HepG2 (cell line): Measurements from ENCODE around the gene DDX28. TPM values are rescaled to one million over a fixed set of nuclear protein-coding genes. Genes with fewer than 3 reads are reported as not detected.

Experiments used
- ATAC-seq: fragments of 200-7000 bp; cut with Tn5 transposase; 3 replicates; pipeline ENCODE4 v1.9.1; 2020; ENCODE audit warnings: mild to moderate bottlenecking, moderate library complexity
- BruUV-seq: library from RNA; stranded (reverse); fragments of 400-500 nt; replicated peaks from 2 replicates; lab custom pipeline; 2021; lab: Mats Ljungman, UMichigan
- CTCF ChIA-PET: fragments of 300-600 bp; formaldehyde crosslinking; extraction: SDS; loops from one replicate; lab custom pipeline; 2021; ENCODE audit warnings: low total read pairs, inconsistent platforms, low intra/inter-chr PET ratio; lab: Yijun Ruan, JAX
- POLR2A ChIA-PET: fragments of 350-600 bp; sonication (Branson Sonifier 250); formaldehyde crosslinking; loops from one replicate; lab custom pipeline; 2020; ENCODE audit warnings: antibody characterized with exemption, inconsistent platforms; lab: Yijun Ruan, JAX
- DNase-seq: peaks from one replicate; pipeline ENCODE4 v3.0.0-alpha.2; 2015; ENCODE audit warnings: low spot score
- FAIRE-seq: peaks from 3 replicates; lab custom pipeline; 2011; peaks lifted over from hg19 to GRCh38; lab: Jason Lieb, UNC
- H2AFZ ChIP-seq: one replicate; pipeline ENCODE4 v1.6.1; 2011; ENCODE audit warnings: low read length, inconsistent platforms
- H3K27ac ChIP-seq: fragments of 300-600 bp; 3 replicates; pipeline ENCODE4 v1.8.0; 2011; ENCODE audit warnings: mixed run types, mild to moderate bottlenecking, mixed read lengths, low read length, inconsistent platforms; ENCODE audit not compliant: insufficient read depth; ENCODE audit errors: extremely low read length
- H3K27me3 ChIP-seq, 2 experiments: fragments of 200-600 bp in 1 of 2; 2 replicates in 1 of 2; 3 replicates in 1 of 2; pipeline versions ENCODE4 v1.6.0 to v1.8.0; 2011; ENCODE audit warnings: low read length in 2 of 2, mild to moderate bottlenecking in 2 of 2, moderate library complexity in 2 of 2, inconsistent platforms in 1 of 2; ENCODE audit not compliant: insufficient read depth in 2 of 2, control insufficient read depth in 1 of 2
- H3K36me3 ChIP-seq, 2 experiments: fragments of 200-600 bp in 1 of 2; replicated peaks in 1 of 2; 2 replicates in 1 of 2; 3 replicates in 1 of 2; pipeline versions ENCODE4 v1.5.1 to v1.8.0; 2011; ENCODE audit warnings: low read length in 2 of 2, inconsistent platforms in 1 of 2; ENCODE audit not compliant: insufficient read depth in 2 of 2, control insufficient read depth in 1 of 2
- H3K4me1 ChIP-seq: 2 replicates; pipeline ENCODE4 v1.5.1; 2012; ENCODE audit warnings: low read length, inconsistent platforms; ENCODE audit not compliant: insufficient read depth
- H3K4me2 ChIP-seq: 2 replicates; pipeline ENCODE4 v1.6.0; 2011; ENCODE audit warnings: low read depth, low read length, inconsistent platforms
- H3K4me3 ChIP-seq, 3 experiments: fragments of 200-600 bp in 1 of 3; sonication (generic), shearing (Covaris generic) in 1 of 3; replicated peaks in 1 of 3; 2 replicates each; pipeline ENCODE4 v1.5.1; 2011 to 2016; ENCODE audit warnings: low read length in 3 of 3, inconsistent platforms in 2 of 3, low read depth in 2 of 3, mild to moderate bottlenecking in 2 of 3, control low read depth in 1 of 3, mixed read lengths in 1 of 3; ENCODE audit not compliant: insufficient read depth in 1 of 3
- H3K79me2 ChIP-seq: one replicate; pipeline ENCODE4 v1.6.1; 2011; ENCODE audit warnings: low read length, inconsistent platforms; ENCODE audit not compliant: insufficient read depth
- H3K9ac ChIP-seq: 2 replicates; pipeline ENCODE4 v1.6.0; 2011; ENCODE audit warnings: mild to moderate bottlenecking, low read depth, low read length, inconsistent platforms; ENCODE audit not compliant: insufficient read depth
- H3K9me3 ChIP-seq: 2 replicates; pipeline ENCODE4 v1.5.1; 2012; ENCODE audit warnings: mild to moderate bottlenecking, low read length
- H4K20me1 ChIP-seq: 2 replicates; pipeline ENCODE4 v1.6.0; 2011; ENCODE audit warnings: inconsistent platforms, mild to moderate bottlenecking, low read length, moderate library complexity; ENCODE audit not compliant: insufficient read depth
- AKAP8 ChIP-seq: sonication (generic); formaldehyde crosslinking; IDR thresholded peaks from 2 replicates; pipeline ENCODE4 v1.5.1; 2020; ENCODE audit warnings: mild to moderate bottlenecking, missing genetic modification reagents
- BCL6 ChIP-seq: IDR thresholded peaks from 2 replicates; pipeline ENCODE4 v1.6.1; 2016; ENCODE audit warnings: missing genetic modification reagents, missing compliant biosample characterization
- ELF4 ChIP-seq: sonication (generic); formaldehyde crosslinking; IDR thresholded peaks from 2 replicates; pipeline ENCODE4 v1.5.0; 2020; ENCODE audit warnings: missing genetic modification reagents, mild to moderate bottlenecking, moderate library complexity, borderline replicate concordance
- FOXA3 ChIP-seq: IDR thresholded peaks from 2 replicates; pipeline ENCODE4 v1.6.1; 2016; ENCODE audit warnings: missing genetic modification reagents, missing compliant biosample characterization
- GATA4 ChIP-seq: sonication (generic); IDR thresholded peaks from 2 replicates; pipeline ENCODE4 v1.6.1; 2016; ENCODE audit warnings: antibody characterized with exemption, low read depth, borderline replicate concordance
- JDP2 ChIP-seq: sonication (generic); formaldehyde crosslinking; IDR thresholded peaks from 2 replicates; pipeline ENCODE4 v1.8.1; 2022; ENCODE audit warnings: missing genetic modification reagents, borderline replicate concordance
- MBNL3 ChIP-seq: fragments of 250-450 bp; sonication (Bioruptor Pico); conservative IDR thresholded peaks from 2 replicates; pipeline ENCODE4 v1.8.0; 2022; ENCODE audit warnings: mild to moderate bottlenecking, inconsistent platforms
- MTF2 ChIP-seq: sonication (generic); formaldehyde crosslinking; IDR thresholded peaks from 2 replicates; pipeline ENCODE4 v1.5.0; 2020; ENCODE audit warnings: missing genetic modification reagents, borderline replicate concordance
- MYNN ChIP-seq: sonication (generic); formaldehyde crosslinking; IDR thresholded peaks from 2 replicates; pipeline ENCODE4 v1.4.0; 2020; ENCODE audit warnings: mild to moderate bottlenecking, low read depth, missing genetic modification reagents
- NR1H2 ChIP-seq: sonication (generic); formaldehyde crosslinking; IDR thresholded peaks from 2 replicates; pipeline ENCODE4 v1.8.1; 2022; ENCODE audit warnings: low read depth, missing genetic modification reagents, borderline replicate concordance
- PPARG ChIP-seq: conservative IDR thresholded peaks from 2 replicates; pipeline ENCODE4 v1.6.1; 2016; ENCODE audit warnings: missing biosample characterization, missing genetic modification reagents
- SMC3 ChIP-seq: IDR thresholded peaks from 2 replicates; pipeline ENCODE4 v1.6.1; 2011; ENCODE audit warnings: low read length, improper control_type of control experiment
- SRF ChIP-seq: IDR thresholded peaks from 2 replicates; pipeline ENCODE4 v1.6.1; 2011; ENCODE audit warnings: mild to moderate bottlenecking, low read depth, low read length, moderate library complexity
- SRSF4 ChIP-seq: fragments of 200-400 bp; formaldehyde crosslinking; IDR thresholded peaks from one replicate; pipeline ENCODE4 v1.6.1; 2018; ENCODE audit warnings: mild to moderate bottlenecking, low read depth, low read length, moderate library complexity; ENCODE audit not compliant: poor library complexity, severe bottlenecking
- ZNF432 ChIP-seq: sonication (generic); formaldehyde crosslinking; IDR thresholded peaks from 2 replicates; pipeline ENCODE4 v1.5.0; 2020; ENCODE audit warnings: missing genetic modification reagents, mild to moderate bottlenecking, borderline replicate concordance
- ZNF615 ChIP-seq: sonication (generic); formaldehyde crosslinking; IDR thresholded peaks from 2 replicates; pipeline ENCODE4 v1.5.0; 2020; ENCODE audit warnings: mild to moderate bottlenecking, missing genetic modification reagents, borderline replicate concordance
- ZNF775 ChIP-seq: sonication (generic); formaldehyde crosslinking; IDR thresholded peaks from 2 replicates; pipeline ENCODE4 v1.4.0; 2020; ENCODE audit warnings: missing genetic modification reagents, mild to moderate bottlenecking, moderate library complexity, borderline replicate concordance
- ZNF790 ChIP-seq: sonication (generic); formaldehyde crosslinking; IDR thresholded peaks from 2 replicates; pipeline ENCODE4 v1.8.0; 2022; ENCODE audit warnings: missing genetic modification reagents, mild to moderate bottlenecking, borderline replicate concordance
- WGBS: methylation state at CpG from one replicate; pipeline ENCODE4 v1.1.6; 2017; ENCODE audit warnings: low lambda C conversion rate; 5-methylcytosine and 5-hydroxymethylcytosine counted together
- in situ Hi-C: cut with HindIII; loops from 2 replicates; pipeline ENCODE4 v1.10.0; 2017; ENCODE audit warnings: low pct_unique_long_range_greater_than_20kb; ENCODE audit not compliant: extremely low pct_ligation_motif_present
- intact Hi-C: fragments of 100-400 bp; cut with micrococcal nuclease; formaldehyde crosslinking; loops from one replicate; pipeline ENCODE4 v1.10.0; 2022; ENCODE audit not compliant: unreplicated experiment
- polyA plus RNA-seq, 8 experiments: library from polyadenylated mRNA; depleted of rRNA in 3 of 8; stranded (reverse) in 7 of 8; unstranded in 1 of 8; fragments of >200 nt; fragmentation: Illumina TruSeq in 4 of 8; extraction: Trizol in 4 of 8; gene quantifications; 2 replicates each; pipeline versions ENCODE4 v1.2.1 to v1.2.3, GENCODE V29; 2011 to 2016; ENCODE audit warnings: low read depth in 4 of 8, missing spikeins in 1 of 8, mixed read lengths in 1 of 8; ENCODE audit not compliant: insufficient read depth in 1 of 8
- total RNA-seq, 5 experiments: library from RNA; depleted of rRNA; stranded (reverse); fragments of >200 nt; fragmentation: Illumina TruSeq; extraction: Trizol; gene quantifications; 2 replicates each; pipeline ENCODE4 v1.2.3, GENCODE V29; 2016; ENCODE audit warnings: low read depth in 1 of 5
- TF ChIP-seq, protein P1 (sequence below): sonication (generic); formaldehyde crosslinking; IDR thresholded peaks from 2 replicates; pipeline ENCODE4 v1.4.0; 2020; ENCODE audit warnings: mild to moderate bottlenecking, missing genetic modification reagents
- TF ChIP-seq, protein P2 (sequence below): sonication (generic); formaldehyde crosslinking; IDR thresholded peaks from 2 replicates; pipeline ENCODE4 v1.5.1; 2020; ENCODE audit warnings: missing genetic modification reagents, mild to moderate bottlenecking, borderline replicate concordance
- TF ChIP-seq, protein P3 (sequence below): sonication (generic); formaldehyde crosslinking; IDR thresholded peaks from 2 replicates; pipeline ENCODE4 v1.8.1; 2023; ENCODE audit warnings: mild to moderate bottlenecking, missing genetic modification reagents
- TF ChIP-seq, protein P4 (sequence below): IDR thresholded peaks from 2 replicates; pipeline ENCODE4 v1.6.1; 2016; ENCODE audit warnings: mild to moderate bottlenecking, missing biosample characterization, missing genetic modification reagents

The DDX28 gene
- total and polyA plus RNA-seq, 2 of the 13 experiments (the other 11 are each of a cell fraction or from before 2014, with no cell fraction given) = 14.1 to 16.4 TPM

DNA sequence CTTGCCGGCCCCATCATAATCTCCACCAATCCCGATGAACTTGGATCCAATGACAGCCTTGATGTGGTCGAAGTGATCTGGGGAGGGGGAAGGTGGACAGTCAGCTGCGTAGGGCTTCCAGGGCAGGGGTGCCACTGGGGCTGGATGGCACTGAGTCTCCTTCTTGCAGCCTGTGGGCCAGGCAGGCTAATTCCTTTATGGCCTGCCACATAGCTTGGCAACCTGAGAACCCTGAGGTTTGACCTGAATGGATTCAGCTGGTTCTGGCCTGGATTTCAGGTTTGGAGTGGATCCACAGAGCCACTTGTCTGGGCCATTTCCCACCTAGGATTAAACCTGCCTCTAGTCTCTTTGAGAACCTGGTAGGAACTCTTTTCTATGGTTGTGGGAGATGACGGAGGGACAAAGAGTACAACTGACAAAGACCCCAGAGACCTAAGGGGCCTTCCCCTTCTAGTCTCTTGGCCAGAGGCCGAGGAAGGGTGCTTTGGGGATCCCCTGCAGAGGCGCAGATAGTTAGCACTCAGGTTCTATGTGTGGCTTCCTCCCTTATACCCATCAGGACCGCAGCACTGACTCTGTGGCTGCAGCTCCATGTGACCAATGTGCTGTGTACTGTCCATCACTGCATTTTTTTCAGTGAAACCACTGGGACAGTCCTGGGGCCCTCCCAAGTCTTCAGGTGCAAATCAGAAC, 33.6 kb downstream of the DDX28 start:
- DNase-seq (no peak), FAIRE-seq (no peak), ATAC-seq (no peak; the same call in 2 of the 3 replicates)
- H4K20me1 ChIP-seq = no peaks in the 10 kb centered on the region
- 53% methylated on average over 7 of the region's 8 CpGs for WGBS
- ChIA-PET CTCF (no interaction called here), POLR2A (interaction anchor here (3.0 to 4.8 kb wide), 2 partner anchors 33 to 46 kb away, joined by 13 to 29 read pairs; partner anchors contain the start of genes DDX28, DUS2 and LCAT)
- in situ Hi-C loops (loop anchor here (5.0 kb wide), 1 partner anchor 53 kb away; no protein-coding TSS in a partner anchor), intact Hi-C loops (no loop called here)
- peaks cover 2 to 22% of the 10 kb centered on the region in 2 experiments for H3K27me3 ChIP-seq
- no peak overlapping the region for H3K9ac ChIP-seq
- no peak overlapping the region for H3K4me2 ChIP-seq
- H3K79me2 ChIP-seq = no peaks in the 10 kb centered on the region
- peaks cover 60% of the 10 kb centered on the region for H3K4me1 ChIP-seq
- H2AFZ ChIP-seq = no peak overlapping the region
- H3K4me3 ChIP-seq = no peak overlapping the region
- no TSS peak for BruUV-seq
- no peak overlapping the region for H3K27ac ChIP-seq
- no peaks in the 10 kb centered on the region for H3K9me3 ChIP-seq
- H3K36me3 ChIP-seq = no peaks in the 10 kb centered on the region
- TF ChIP-seq, protein P1, sequence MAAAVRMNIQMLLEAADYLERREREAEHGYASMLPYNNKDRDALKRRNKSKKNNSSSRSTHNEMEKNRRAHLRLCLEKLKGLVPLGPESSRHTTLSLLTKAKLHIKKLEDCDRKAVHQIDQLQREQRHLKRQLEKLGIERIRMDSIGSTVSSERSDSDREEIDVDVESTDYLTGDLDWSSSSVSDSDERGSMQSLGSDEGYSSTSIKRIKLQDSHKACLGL (CRISPR knock-in tag) = 0 out of 2 replicates have a peak, but pooled peaks have one; percentile 26
- TF ChIP-seq SMC3 (no peak), BCL6 (CRISPR knock-in tag) (no peak), GATA4 (no peak), MBNL3 (CRISPR knock-in tag) (no peak), SRF (no peak), PPARG (CRISPR knock-in tag) (no peak), MTF2 (no peak), ELF4 (CRISPR knock-in tag) (no peak), ZNF790 (CRISPR knock-in tag) (0 out of 2 replicates have a peak, but pooled peaks have one; percentile 36), NR1H2 (CRISPR knock-in tag) (no peak), AKAP8 (CRISPR knock-in tag) (no peak), ZNF615 (CRISPR knock-in tag) (no peak), ZNF432 (CRISPR knock-in tag) (no peak), FOXA3 (no peak), ZNF775 (no peak), JDP2 (no peak), MYNN (CRISPR knock-in tag) (no peak), SRSF4 (no peak)
- TF ChIP-seq, protein P2, sequence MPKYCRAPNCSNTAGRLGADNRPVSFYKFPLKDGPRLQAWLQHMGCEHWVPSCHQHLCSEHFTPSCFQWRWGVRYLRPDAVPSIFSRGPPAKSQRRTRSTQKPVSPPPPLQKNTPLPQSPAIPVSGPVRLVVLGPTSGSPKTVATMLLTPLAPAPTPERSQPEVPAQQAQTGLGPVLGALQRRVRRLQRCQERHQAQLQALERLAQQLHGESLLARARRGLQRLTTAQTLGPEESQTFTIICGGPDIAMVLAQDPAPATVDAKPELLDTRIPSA (CRISPR knock-in tag) = no peak
- TF ChIP-seq, protein P3, sequence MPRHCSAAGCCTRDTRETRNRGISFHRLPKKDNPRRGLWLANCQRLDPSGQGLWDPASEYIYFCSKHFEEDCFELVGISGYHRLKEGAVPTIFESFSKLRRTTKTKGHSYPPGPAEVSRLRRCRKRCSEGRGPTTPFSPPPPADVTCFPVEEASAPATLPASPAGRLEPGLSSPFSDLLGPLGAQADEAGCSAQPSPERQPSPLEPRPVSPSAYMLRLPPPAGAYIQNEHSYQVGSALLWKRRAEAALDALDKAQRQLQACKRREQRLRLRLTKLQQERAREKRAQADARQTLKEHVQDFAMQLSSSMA = 0 out of 2 replicates have a peak, but pooled peaks have one; percentile 21
- TF ChIP-seq, protein P4, sequence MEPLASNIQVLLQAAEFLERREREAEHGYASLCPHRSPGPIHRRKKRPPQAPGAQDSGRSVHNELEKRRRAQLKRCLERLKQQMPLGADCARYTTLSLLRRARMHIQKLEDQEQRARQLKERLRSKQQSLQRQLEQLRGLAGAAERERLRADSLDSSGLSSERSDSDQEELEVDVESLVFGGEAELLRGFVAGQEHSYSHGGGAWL (CRISPR knock-in tag) = no peak
